Endometrium (tissue), 2 donors: Measurements from ENCODE around the gene PTPMT1.

Experiments used
- FAIRE-seq: peaks from 2 replicates; lab custom pipeline; 2012; peaks lifted over from hg19 to GRCh38; lab: Jason Lieb, UNC
- donor health status: control.
- donor health status: control.

Gene PTPMT1

GRCh38 chr11:47615249-47615648 lies 49.9 kb downstream of the PTPMT1 start:
- FAIRE-seq, result no peak

GRCh38 chr11:47616726-47617416 lies 51.5 kb downstream of the PTPMT1 start:
- FAIRE-seq, result no peak

GRCh38 chr11:47617417-47617809 lies 52.0 kb downstream of the PTPMT1 start:
- no peak for FAIRE-seq

GRCh38 chr11:47620836-47621378 lies 55.5 kb downstream of the PTPMT1 start:
- no peak for FAIRE-seq
